AG09319 (cell line): Measurements from ENCODE around the gene PNRC2.
"Not testable (repeated sequence)": the region's sequence is repeated elsewhere in the genome, so short reads cannot be mapped to it uniquely, and the experiment has no call there.

Source experiments
- DNase-seq: peaks from one replicate; pipeline ENCODE4 v3.0.0-alpha.2; 2010; ENCODE audit warnings: low read depth; ENCODE audit errors: extremely low read depth
- CTCF ChIP-seq: IDR thresholded peaks from 2 replicates; pipeline ENCODE4 v1.5.1; 2011; ENCODE audit warnings: low read depth, mild to moderate bottlenecking, inconsistent platforms, low read length, moderate library complexity

Gene PNRC2

GRCh38 chr1:23997812-23998211 lies 38.2 kb downstream of the PNRC2 start:
- no peak for TF ChIP-seq CTCF
- DNase-seq: no peak

GRCh38 chr1:23999156-23999671 lies 39.6 kb downstream of the PNRC2 start:
- no peak for DNase-seq
- no peak for TF ChIP-seq CTCF

GRCh38 chr1:24002695-24003094 lies 43.1 kb downstream of the PNRC2 start:
- DNase-seq: no peak
- TF ChIP-seq CTCF: no peak

- no peak for DNase-seq
- TF ChIP-seq CTCF: no peak
Observed at GRCh38 chr1:24003331-24003972, 43.8 kb downstream of the PNRC2 start.

- no peak for TF ChIP-seq CTCF
- no peak for DNase-seq
Observed at GRCh38 chr1:24004132-24004531, 44.5 kb downstream of the PNRC2 start.

- TF ChIP-seq CTCF: no peak
- DNase-seq: no peak
Observed at GRCh38 chr1:24005163-24005562, 45.5 kb downstream of the PNRC2 start.

- no peak for DNase-seq
Observed at GRCh38 chr1:24007079-24007478, 47.5 kb downstream of the PNRC2 start.

GRCh38 chr1:24008574-24009184 lies 49.1 kb downstream of the PNRC2 start:
- not testable (repeated sequence) for DNase-seq

More at GRCh38 chr1:24007079-24007478, 47.5 kb downstream of the PNRC2 start:
- TF ChIP-seq CTCF: no peak
